GM12878 (cell line): ENCODE data around the gene TNNT1. TPM values are rescaled to one million over a fixed set of nuclear protein-coding genes. Genes with fewer than 3 reads are reported as not detected.

ENCODE experiments used
- ATAC-seq: fragments of 200-7000 bp; cut with Tn5 transposase; 3 replicates; pipeline ENCODE4 v1.9.1; 2020; ENCODE audit warnings: mild to moderate bottlenecking, moderate library complexity
- BruUV-seq: library from RNA; stranded (reverse); fragments of 400-500 nt; replicated peaks from 2 replicates; lab custom pipeline; 2021; lab: Mats Ljungman, UMichigan
- CTCF ChIA-PET: fragments of 300-600 bp; sonication (Branson Sonifier 250); formaldehyde crosslinking; extraction: SDS; loops from one replicate; lab custom pipeline; 2021; ENCODE audit warnings: inconsistent platforms; lab: Yijun Ruan, JAX
- POLR2A ChIA-PET: fragments of 350-600 bp; formaldehyde crosslinking; extraction: SDS; loops from one replicate; lab custom pipeline; 2021; ENCODE audit warnings: inconsistent platforms; lab: Charles Lee
- RAD21 ChIA-PET: fragments of 300-600 bp; sonication (Branson Sonifier 250); formaldehyde crosslinking; loops from one replicate; lab custom pipeline; 2023; ENCODE audit warnings: antibody characterized with exemption; ENCODE audit not compliant: unreplicated experiment; lab: Charles Lee
- SMC1A ChIA-PET: fragments of 300-600 bp; sonication (Branson Sonifier 250); formaldehyde crosslinking; loops from one replicate; lab custom pipeline; 2023; ENCODE audit not compliant: unreplicated experiment, uncharacterized antibody; lab: Charles Lee
- DNase-seq: peaks from one replicate; pipeline ENCODE4 v3.0.0-alpha.2; 2011; ENCODE audit warnings: low read depth, low spot score
- FAIRE-seq: peaks from 3 replicates; lab custom pipeline; 2011; peaks lifted over from hg19 to GRCh38; lab: Jason Lieb, UNC
- H2AFZ ChIP-seq: 2 replicates; pipeline ENCODE4 v1.6.0; 2011; ENCODE audit warnings: low read depth, low read length, control low read depth; ENCODE audit not compliant: control insufficient read depth
- H3K27ac ChIP-seq: 2 replicates; pipeline ENCODE4 v1.5.1; 2011; ENCODE audit warnings: control low read depth; ENCODE audit not compliant: control insufficient read depth, insufficient read depth
- H3K27me3 ChIP-seq, 2 experiments: replicated peaks in 1 of 2; 2 replicates each; pipeline versions ENCODE4 v1.6.0 to v1.6.1; 2011; ENCODE audit warnings: low read length in 1 of 2; ENCODE audit not compliant: control insufficient read depth in 2 of 2, insufficient read depth in 2 of 2
- H3K36me3 ChIP-seq, 2 experiments: 2 replicates each; pipeline ENCODE4 v1.5.1; 2011; ENCODE audit warnings: low read length in 1 of 2; ENCODE audit not compliant: control insufficient read depth in 2 of 2, insufficient read depth in 2 of 2
- H3K4me1 ChIP-seq: 2 replicates; pipeline ENCODE4 v1.6.1; 2011; ENCODE audit warnings: mild to moderate bottlenecking, low read length, moderate library complexity, mixed read lengths; ENCODE audit not compliant: control insufficient read depth, insufficient read depth
- H3K4me2 ChIP-seq: 2 replicates; pipeline ENCODE4 v1.6.0; 2011; ENCODE audit warnings: control low read depth; ENCODE audit not compliant: control insufficient read depth, insufficient read depth
- H3K4me3 ChIP-seq: fragments of 200-600 bp; sonication (generic); 2 replicates; pipeline ENCODE4 v1.5.1; 2016
- H3K79me2 ChIP-seq: 2 replicates; pipeline ENCODE4 v1.6.0; 2011; ENCODE audit warnings: low read length; ENCODE audit not compliant: control insufficient read depth, insufficient read depth
- H3K9ac ChIP-seq: 2 replicates; pipeline ENCODE4 v1.8.0; 2011; ENCODE audit warnings: low read length, control low read depth, mixed read lengths; ENCODE audit not compliant: control insufficient read depth, insufficient read depth
- H3K9me3 ChIP-seq: replicated peaks from 3 replicates; pipeline ENCODE4 v1.5.1; 2011; ENCODE audit warnings: mild to moderate bottlenecking, low read length; ENCODE audit not compliant: control insufficient read depth, insufficient read depth
- H4K20me1 ChIP-seq: 2 replicates; pipeline ENCODE4 v1.6.0; 2011; ENCODE audit not compliant: control insufficient read depth, insufficient read depth
- ATF7 ChIP-seq: fragments of 450-650 bp; IDR thresholded peaks from 2 replicates; pipeline ENCODE4 v1.6.1; 2016; ENCODE audit warnings: low read depth, mild to moderate bottlenecking
- EED ChIP-seq: sonication (generic); IDR thresholded peaks from 2 replicates; pipeline ENCODE4 v1.6.1; 2016; ENCODE audit warnings: antibody characterized with exemption, low read depth
- EGR1 ChIP-seq, 2 experiments: IDR thresholded peaks; 1 replicate in 1 of 2; 2 replicates in 1 of 2; pipeline ENCODE4 v1.6.1; 2011 to 2012; ENCODE audit warnings: low read depth in 2 of 2, low read length in 2 of 2, borderline replicate concordance in 1 of 2, mild to moderate bottlenecking in 1 of 2, moderate library complexity in 1 of 2
- GATAD2B ChIP-seq: fragments of 450-650 bp; conservative IDR thresholded peaks from 2 replicates; pipeline ENCODE4 v1.6.1; 2017; ENCODE audit warnings: low read depth, mild to moderate bottlenecking, moderate library complexity
- HDGF ChIP-seq: fragments of 450-650 bp; IDR thresholded peaks from 2 replicates; pipeline ENCODE4 v1.6.1; 2016; ENCODE audit warnings: antibody characterized with exemption
- NFYB ChIP-seq: IDR thresholded peaks from 2 replicates; pipeline ENCODE4 v1.6.1; 2011; ENCODE audit warnings: low read depth, mild to moderate bottlenecking, low read length, improper control_type of control experiment, moderate library complexity; ENCODE audit not compliant: insufficient read depth
- NRF1 ChIP-seq: conservative IDR thresholded peaks from 2 replicates; pipeline ENCODE4 v1.6.1; 2011; ENCODE audit warnings: mild to moderate bottlenecking, low read depth, low read length, improper control_type of control experiment
- POLR2AphosphoS5 ChIP-seq: IDR thresholded peaks from 2 replicates; pipeline ENCODE4 v1.6.1; 2011; ENCODE audit warnings: mild to moderate bottlenecking, low read length, inconsistent platforms
- SMAD1 ChIP-seq: fragments of 450-650 bp; IDR thresholded peaks from 2 replicates; pipeline ENCODE4 v1.6.1; 2018; ENCODE audit warnings: mild to moderate bottlenecking, low read depth; ENCODE audit not compliant: partially characterized antibody
- TCF3 ChIP-seq: IDR thresholded peaks from 2 replicates; pipeline ENCODE4 v1.6.1; 2012; ENCODE audit warnings: low read depth, mild to moderate bottlenecking, low read length, borderline replicate concordance; ENCODE audit not compliant: insufficient read depth
- WGBS: methylation state at CpG from one replicate; pipeline ENCODE4 v1.1.6; 2016; ENCODE audit warnings: low lambda C conversion rate; ENCODE audit not compliant: insufficient replicate concordance, insufficient coverage; ENCODE audit errors: missing lambda C conversion rate; 5-methylcytosine and 5-hydroxymethylcytosine counted together
- in situ Hi-C: fragments of 300-500 bp; cut with MboI; formaldehyde crosslinking; loops from 9 replicates; pipeline ENCODE4 v1.14.3; 2018; ENCODE audit warnings: mixed read lengths
- intact Hi-C: fragments of 100-400 bp; cut with micrococcal nuclease; formaldehyde crosslinking; loops from one replicate; pipeline ENCODE4 v1.14.2; 2022; ENCODE audit not compliant: unreplicated experiment
- polyA plus RNA-seq, 11 experiments: library from polyadenylated mRNA; depleted of rRNA in 4 of 11; unstranded in 6 of 11; stranded (reverse) in 5 of 11; fragments of >200 nt; fragmentation: Nextera tagmentation in 4 of 11; fragmentation: Illumina TruSeq in 1 of 11; extraction: Ambion mirVana in 4 of 11; extraction: Trizol in 1 of 11; gene quantifications; 1 replicate in 1 of 11; 2 replicates in 10 of 11; pipeline versions ENCODE4 v1.2.1 to v1.2.3, GENCODE V29; 2011 to 2016; ENCODE audit warnings: inconsistent platforms in 2 of 11, missing spikeins in 2 of 11, low read depth in 1 of 11
- total RNA-seq, 4 experiments: library from RNA; depleted of rRNA in 3 of 4; stranded (reverse); fragments of >200 nt in 3 of 4; fragmentation: Illumina TruSeq in 1 of 4; extraction: Trizol in 1 of 4; gene quantifications; 2 replicates each; pipeline versions ENCODE4 v1.2.1 to v1.2.3, GENCODE V29; 2013 to 2021
- TF ChIP-seq, protein P1 (sequence below): IDR thresholded peaks from 2 replicates; pipeline ENCODE4 v1.6.1; 2011; ENCODE audit warnings: low read depth, mild to moderate bottlenecking, low read length, moderate library complexity, borderline replicate concordance; ENCODE audit errors: extremely low read depth
- TF ChIP-seq, protein P2 (sequence below), 3 experiments: IDR thresholded peaks in 2 of 3; conservative IDR thresholded peaks in 1 of 3; 2 replicates each; pipeline ENCODE4 v1.5.1; 2011; ENCODE audit warnings: low read depth in 3 of 3, low read length in 3 of 3, mild to moderate bottlenecking in 3 of 3, control low read depth in 2 of 3, moderate library complexity in 2 of 3, inconsistent platforms in 1 of 3, mixed read lengths in 1 of 3; ENCODE audit not compliant: control insufficient read depth in 2 of 3, insufficient read depth in 1 of 3; ENCODE audit errors: extremely low read depth in 1 of 3
- TF ChIP-seq, protein P3 (sequence below): fragments of 150-350 bp; IDR thresholded peaks from 2 replicates; pipeline ENCODE4 v1.6.1; 2014; ENCODE audit warnings: mild to moderate bottlenecking, low read depth, low read length

The TNNT1 gene
- total and polyA plus RNA-seq, 10 of the 15 experiments (the other 5 are each of a cell fraction or from before 2014, with no cell fraction given), result 0.26 to 0.62 (median 0.37) TPM; not detected in 7

DNA sequence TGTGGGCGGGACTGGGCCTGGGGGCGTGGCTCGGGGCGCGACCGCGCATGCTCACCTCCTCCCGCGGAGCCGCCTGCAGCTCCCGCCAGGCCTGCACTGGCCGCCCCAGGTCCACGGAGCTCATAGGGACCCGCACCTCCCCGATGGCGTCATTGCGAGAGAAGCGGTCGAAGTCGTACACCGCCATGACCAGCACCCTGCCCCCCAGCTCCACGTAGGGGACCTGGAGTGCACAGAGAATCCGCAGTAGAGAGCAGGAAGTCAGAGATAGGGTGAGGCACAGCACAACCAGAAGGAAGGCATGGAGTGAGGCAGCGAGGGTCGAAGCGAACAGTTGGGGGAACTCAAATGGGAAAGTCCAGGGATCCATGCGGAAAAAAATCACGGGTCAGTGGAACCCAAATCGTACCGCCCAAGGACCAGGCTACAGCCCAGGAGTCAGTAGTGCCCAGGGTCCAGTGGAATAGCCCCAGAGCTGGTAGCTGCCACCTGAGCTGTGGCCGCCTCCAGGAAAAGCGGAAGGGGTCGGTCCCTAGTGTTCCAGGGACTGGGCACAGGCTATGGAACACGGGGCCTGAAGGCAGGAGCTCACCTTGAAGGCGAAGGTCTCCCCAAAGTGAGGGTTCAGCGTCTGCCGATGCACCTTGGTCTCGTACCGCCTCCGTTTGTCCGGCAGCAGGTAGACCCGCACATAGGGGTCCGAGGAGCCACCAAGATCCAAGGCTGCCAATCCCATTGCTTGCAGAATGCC lies 26.3 kb upstream of the TNNT1 start:
- H3K4me2 ChIP-seq, result no peak overlapping the region
- ChIA-PET POLR2A (interaction anchor here (0.6 kb wide), 1 partner anchor 264 kb away, joined by 3 read pairs; no protein-coding TSS in a partner anchor), CTCF (interaction anchor here (1.2 kb wide), 1 partner anchor 14 kb away, joined by 3 read pairs; no protein-coding TSS in a partner anchor), RAD21 (no interaction called here), SMC1A (interaction anchor here (0.8 kb wide), 1 partner anchor 9 kb away, joined by 3 read pairs; the partner anchor contains the start of gene DNAAF3)
- H4K20me1 ChIP-seq, result no peaks in the 10 kb centered on the region
- no peaks in the 10 kb centered on the region for H3K36me3 ChIP-seq
- ATAC-seq (no peak), FAIRE-seq (no peak), DNase-seq (no peak)
- no TSS peak for BruUV-seq
- peaks cover 12% of the 10 kb centered on the region for H3K4me1 ChIP-seq
- TF ChIP-seq TCF3 (no peak), SMAD1 (no peak), ATF7 (no peak), NRF1 (no peak), GATAD2B (no peak), HDGF (no peak), EED (no peak), NFYB (no peak), EGR1 (IDR thresholded peaks at IDR 0.05; ENCODE audit: borderline replicate concordance in 1 of 2, low read depth in 2 of 2, low read length in 2 of 2) (no peak), POLR2AphosphoS5 (no peak)
- TF ChIP-seq, protein P1, sequence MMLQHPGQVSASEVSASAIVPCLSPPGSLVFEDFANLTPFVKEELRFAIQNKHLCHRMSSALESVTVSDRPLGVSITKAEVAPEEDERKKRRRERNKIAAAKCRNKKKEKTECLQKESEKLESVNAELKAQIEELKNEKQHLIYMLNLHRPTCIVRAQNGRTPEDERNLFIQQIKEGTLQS, result no peak
- TF ChIP-seq, protein P2, sequence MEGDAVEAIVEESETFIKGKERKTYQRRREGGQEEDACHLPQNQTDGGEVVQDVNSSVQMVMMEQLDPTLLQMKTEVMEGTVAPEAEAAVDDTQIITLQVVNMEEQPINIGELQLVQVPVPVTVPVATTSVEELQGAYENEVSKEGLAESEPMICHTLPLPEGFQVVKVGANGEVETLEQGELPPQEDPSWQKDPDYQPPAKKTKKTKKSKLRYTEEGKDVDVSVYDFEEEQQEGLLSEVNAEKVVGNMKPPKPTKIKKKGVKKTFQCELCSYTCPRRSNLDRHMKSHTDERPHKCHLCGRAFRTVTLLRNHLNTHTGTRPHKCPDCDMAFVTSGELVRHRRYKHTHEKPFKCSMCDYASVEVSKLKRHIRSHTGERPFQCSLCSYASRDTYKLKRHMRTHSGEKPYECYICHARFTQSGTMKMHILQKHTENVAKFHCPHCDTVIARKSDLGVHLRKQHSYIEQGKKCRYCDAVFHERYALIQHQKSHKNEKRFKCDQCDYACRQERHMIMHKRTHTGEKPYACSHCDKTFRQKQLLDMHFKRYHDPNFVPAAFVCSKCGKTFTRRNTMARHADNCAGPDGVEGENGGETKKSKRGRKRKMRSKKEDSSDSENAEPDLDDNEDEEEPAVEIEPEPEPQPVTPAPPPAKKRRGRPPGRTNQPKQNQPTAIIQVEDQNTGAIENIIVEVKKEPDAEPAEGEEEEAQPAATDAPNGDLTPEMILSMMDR (IDR thresholded peaks at IDR 0.05 in 2 of 3, conservative IDR thresholded peaks at IDR 0.05 in 1 of 3; ENCODE audit: control insufficient read depth in 2 of 3, extremely low read depth in 1 of 3, insufficient read depth in 1 of 3, low read depth in 3 of 3, low read length in 3 of 3), result no peak
- TF ChIP-seq, protein P3, sequence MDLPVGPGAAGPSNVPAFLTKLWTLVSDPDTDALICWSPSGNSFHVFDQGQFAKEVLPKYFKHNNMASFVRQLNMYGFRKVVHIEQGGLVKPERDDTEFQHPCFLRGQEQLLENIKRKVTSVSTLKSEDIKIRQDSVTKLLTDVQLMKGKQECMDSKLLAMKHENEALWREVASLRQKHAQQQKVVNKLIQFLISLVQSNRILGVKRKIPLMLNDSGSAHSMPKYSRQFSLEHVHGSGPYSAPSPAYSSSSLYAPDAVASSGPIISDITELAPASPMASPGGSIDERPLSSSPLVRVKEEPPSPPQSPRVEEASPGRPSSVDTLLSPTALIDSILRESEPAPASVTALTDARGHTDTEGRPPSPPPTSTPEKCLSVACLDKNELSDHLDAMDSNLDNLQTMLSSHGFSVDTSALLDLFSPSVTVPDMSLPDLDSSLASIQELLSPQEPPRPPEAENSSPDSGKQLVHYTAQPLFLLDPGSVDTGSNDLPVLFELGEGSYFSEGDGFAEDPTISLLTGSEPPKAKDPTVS, result no peak
- H3K9ac ChIP-seq, result no peak overlapping the region
- intact Hi-C loops (no loop called here), in situ Hi-C loops (no loop called here)
- no peaks in the 10 kb centered on the region for H3K79me2 ChIP-seq
- H3K4me3 ChIP-seq, result no peak overlapping the region
- WGBS, result 71% methylated on average over 39 of the region's 43 CpGs
- no peak overlapping the region for H2AFZ ChIP-seq
- peaks cover 0 to 7% of the 10 kb centered on the region in 2 experiments; a peak in 1 of 4 replicates for H3K27me3 ChIP-seq
- no peak overlapping the region for H3K27ac ChIP-seq
- peaks cover 1% of the 10 kb centered on the region; the same call in 1 of the 3 replicates for H3K9me3 ChIP-seq
